ENCODE results near the gene KCNJ15.

DNA sequence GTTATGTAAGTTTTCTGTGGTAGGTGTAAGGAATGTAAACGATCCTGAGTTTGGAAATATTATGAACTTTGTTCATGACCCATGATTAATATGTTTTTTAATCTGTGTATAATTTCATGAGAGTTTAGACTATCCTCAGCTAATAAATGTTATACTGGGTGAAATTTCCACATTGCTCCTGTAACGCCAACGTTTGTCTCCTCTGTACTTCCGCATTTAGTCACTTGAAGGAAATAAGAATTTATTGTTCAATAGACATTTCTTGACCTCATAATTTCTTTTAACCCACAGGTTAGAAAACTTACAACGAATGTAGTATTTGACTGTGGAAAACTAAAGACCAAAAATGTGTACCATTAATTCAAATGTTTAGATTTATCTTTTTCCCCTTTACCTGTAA, 876 bp downstream of the KCNJ15 start:
- TF ChIP-seq, protein P1, sequence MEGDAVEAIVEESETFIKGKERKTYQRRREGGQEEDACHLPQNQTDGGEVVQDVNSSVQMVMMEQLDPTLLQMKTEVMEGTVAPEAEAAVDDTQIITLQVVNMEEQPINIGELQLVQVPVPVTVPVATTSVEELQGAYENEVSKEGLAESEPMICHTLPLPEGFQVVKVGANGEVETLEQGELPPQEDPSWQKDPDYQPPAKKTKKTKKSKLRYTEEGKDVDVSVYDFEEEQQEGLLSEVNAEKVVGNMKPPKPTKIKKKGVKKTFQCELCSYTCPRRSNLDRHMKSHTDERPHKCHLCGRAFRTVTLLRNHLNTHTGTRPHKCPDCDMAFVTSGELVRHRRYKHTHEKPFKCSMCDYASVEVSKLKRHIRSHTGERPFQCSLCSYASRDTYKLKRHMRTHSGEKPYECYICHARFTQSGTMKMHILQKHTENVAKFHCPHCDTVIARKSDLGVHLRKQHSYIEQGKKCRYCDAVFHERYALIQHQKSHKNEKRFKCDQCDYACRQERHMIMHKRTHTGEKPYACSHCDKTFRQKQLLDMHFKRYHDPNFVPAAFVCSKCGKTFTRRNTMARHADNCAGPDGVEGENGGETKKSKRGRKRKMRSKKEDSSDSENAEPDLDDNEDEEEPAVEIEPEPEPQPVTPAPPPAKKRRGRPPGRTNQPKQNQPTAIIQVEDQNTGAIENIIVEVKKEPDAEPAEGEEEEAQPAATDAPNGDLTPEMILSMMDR (IDR thresholded peaks at IDR 0.05): no peak
- TF ChIP-seq POLR2A (IDR thresholded peaks at IDR 0.05): no peak

Data from Peyer's patch (tissue), 4 donors.